HepG2 (cell line): Measurements from ENCODE around the gene SLC17A9. TPM values are rescaled to one million over a fixed set of nuclear protein-coding genes. Genes with fewer than 3 reads are reported as not detected.

Experiments used
- AFF4 ChIP-seq: sonication (generic); formaldehyde crosslinking; IDR thresholded peaks from 2 replicates; pipeline ENCODE4 v1.4.0; 2020; ENCODE audit warnings: missing genetic modification reagents
- CEBPG ChIP-seq: IDR thresholded peaks from 2 replicates; pipeline ENCODE4 v1.6.1; 2016
- FOSL1 ChIP-seq: sonication (generic); formaldehyde crosslinking; IDR thresholded peaks from 2 replicates; pipeline ENCODE4 v1.9.0; 2021; ENCODE audit warnings: missing genetic modification reagents, borderline replicate concordance
- FUBP1 ChIP-seq: sonication (generic); formaldehyde crosslinking; IDR thresholded peaks from 2 replicates; pipeline ENCODE4 v1.5.1; 2020; ENCODE audit warnings: missing genetic modification reagents, mild to moderate bottlenecking, borderline replicate concordance
- GPN1 ChIP-seq: sonication (generic); formaldehyde crosslinking; IDR thresholded peaks from 2 replicates; pipeline ENCODE4 v1.5.1; 2020; ENCODE audit warnings: missing genetic modification reagents, borderline replicate concordance
- ISL2 ChIP-seq: sonication (generic); formaldehyde crosslinking; IDR thresholded peaks from 2 replicates; pipeline ENCODE4 v1.5.0; 2020; ENCODE audit warnings: missing genetic modification reagents
- KLF9 ChIP-seq: IDR thresholded peaks from 2 replicates; pipeline ENCODE4 v1.6.1; 2016; ENCODE audit warnings: low read depth
- MXD4 ChIP-seq: IDR thresholded peaks from 2 replicates; pipeline ENCODE4 v1.6.1; 2016; ENCODE audit warnings: mild to moderate bottlenecking, missing biosample characterization, missing genetic modification reagents
- POGK ChIP-seq: sonication (generic); formaldehyde crosslinking; conservative IDR thresholded peaks from 2 replicates; pipeline ENCODE4 v1.8.0; 2022; ENCODE audit warnings: mild to moderate bottlenecking, moderate library complexity, missing genetic modification reagents
- SOX13 ChIP-seq, 3 experiments: fragments of 450-650 bp in 1 of 3; sonication (generic) in 1 of 3; formaldehyde crosslinking in 1 of 3; IDR thresholded peaks in 2 of 3; conservative IDR thresholded peaks in 1 of 3; 2 replicates each; pipeline versions ENCODE4 v1.5.0 to v1.6.1; 2016 to 2020; ENCODE audit warnings: antibody characterized with exemption in 1 of 3, mild to moderate bottlenecking in 1 of 3, missing compliant biosample characterization in 1 of 3, missing genetic modification reagents in 1 of 3, moderate library complexity in 1 of 3
- UBTF ChIP-seq: sonication (generic); formaldehyde crosslinking; IDR thresholded peaks from 2 replicates; pipeline ENCODE4 v1.4.0; 2020; ENCODE audit warnings: mild to moderate bottlenecking, missing genetic modification reagents
- ZBTB7B ChIP-seq: sonication (generic); formaldehyde crosslinking; IDR thresholded peaks from 2 replicates; pipeline ENCODE4 v1.4.0; 2020; ENCODE audit warnings: missing genetic modification reagents
- ZFP82 ChIP-seq: sonication (generic); formaldehyde crosslinking; IDR thresholded peaks from 2 replicates; pipeline ENCODE4 v1.5.1; 2020; ENCODE audit warnings: mild to moderate bottlenecking, missing genetic modification reagents, borderline replicate concordance
- ZMYM4 ChIP-seq: sonication (generic); formaldehyde crosslinking; IDR thresholded peaks from 2 replicates; pipeline ENCODE4 v1.8.1; 2023; ENCODE audit warnings: mild to moderate bottlenecking, missing genetic modification reagents
- ZNF343 ChIP-seq: sonication (generic); formaldehyde crosslinking; IDR thresholded peaks from 2 replicates; pipeline ENCODE4 v1.4.0; 2020; ENCODE audit warnings: mild to moderate bottlenecking, missing genetic modification reagents
- ZNF580 ChIP-seq: IDR thresholded peaks from 2 replicates; pipeline ENCODE4 v1.6.1; 2016; ENCODE audit warnings: low read depth, borderline replicate concordance
- ZNF709 ChIP-seq: sonication (generic); formaldehyde crosslinking; IDR thresholded peaks from 2 replicates; pipeline ENCODE4 v1.5.0; 2020; ENCODE audit warnings: mild to moderate bottlenecking, missing genetic modification reagents
- ZNF75D ChIP-seq: sonication (generic); formaldehyde crosslinking; IDR thresholded peaks from 2 replicates; pipeline ENCODE4 v1.8.1; 2023; ENCODE audit warnings: missing genetic modification reagents, mild to moderate bottlenecking, borderline replicate concordance
- polyA plus RNA-seq, 8 experiments: library from polyadenylated mRNA; depleted of rRNA in 3 of 8; stranded (reverse) in 7 of 8; unstranded in 1 of 8; fragments of >200 nt; fragmentation: Illumina TruSeq in 4 of 8; extraction: Trizol in 4 of 8; gene quantifications; 2 replicates each; pipeline versions ENCODE4 v1.2.1 to v1.2.3, GENCODE V29; 2011 to 2016; ENCODE audit warnings: low read depth in 4 of 8, missing spikeins in 1 of 8, mixed read lengths in 1 of 8; ENCODE audit not compliant: insufficient read depth in 1 of 8
- total RNA-seq, 5 experiments: library from RNA; depleted of rRNA; stranded (reverse); fragments of >200 nt; fragmentation: Illumina TruSeq; extraction: Trizol; gene quantifications; 2 replicates each; pipeline ENCODE4 v1.2.3, GENCODE V29; 2016; ENCODE audit warnings: low read depth in 1 of 5

The SLC17A9 gene
- total and polyA plus RNA-seq, 2 of the 13 experiments (the other 11 are each of a cell fraction or from before 2014, with no cell fraction given), result 110 to 191 TPM

- TF ChIP-seq POGK (CRISPR knock-in tag), result peak; percentile 73; the same call in 1 of the 2 replicates
- TF ChIP-seq ZBTB7B (CRISPR knock-in tag), result no peak
- no peak for TF ChIP-seq MXD4 (CRISPR knock-in tag)
- TF ChIP-seq FUBP1 (CRISPR knock-in tag), result no peak
- TF ChIP-seq ZNF709, result peak; percentile 49; the same call in 1 of the 2 replicates
- no peak for TF ChIP-seq AFF4 (CRISPR knock-in tag)
- no peak for TF ChIP-seq ISL2 (CRISPR knock-in tag)
- no peak for TF ChIP-seq ZMYM4 (CRISPR knock-in tag)
- no peak for TF ChIP-seq ZFP82 (CRISPR knock-in tag)
- no peak for TF ChIP-seq SOX13 (IDR thresholded peaks at IDR 0.05)
- 0 out of 4 replicates have a peak, but pooled peaks of 1 of the 2 experiments have one; percentile 82 for TF ChIP-seq SOX13 (CRISPR knock-in tag; conservative IDR thresholded peaks at IDR 0.05 in 1 of 2, IDR thresholded peaks at IDR 0.05 in 1 of 2)
- no peak for TF ChIP-seq GPN1
- peak; percentile 79; the same call in 1 of the 2 replicates for TF ChIP-seq UBTF (CRISPR knock-in tag)
- TF ChIP-seq ZNF580 (CRISPR knock-in tag), result no peak
- no peak for TF ChIP-seq CEBPG (CRISPR knock-in tag)
- peak; percentile 59; the same call in 1 of the 2 replicates for TF ChIP-seq ZNF343
- TF ChIP-seq ZNF75D (CRISPR knock-in tag), result no peak
- no peak for TF ChIP-seq FOSL1 (CRISPR knock-in tag)
- TF ChIP-seq KLF9 (CRISPR knock-in tag), result no peak
Measured at GRCh38 chr20:62970307-62971210, 18.1 kb downstream of the SLC17A9 start (continued).
